GM12878 (cell line): ENCODE data around the gene NOS1AP. TPM values are rescaled to one million over a fixed set of nuclear protein-coding genes. Genes with fewer than 3 reads are reported as not detected.

Experiments used
- ATAC-seq: fragments of 200-7000 bp; cut with Tn5 transposase; 3 replicates; pipeline ENCODE4 v1.9.1; 2020; ENCODE audit warnings: mild to moderate bottlenecking, moderate library complexity
- BruUV-seq: library from RNA; stranded (reverse); fragments of 400-500 nt; replicated peaks from 2 replicates; lab custom pipeline; 2021; lab: Mats Ljungman, UMichigan
- CTCF ChIA-PET: fragments of 300-600 bp; sonication (Branson Sonifier 250); formaldehyde crosslinking; extraction: SDS; loops from one replicate; lab custom pipeline; 2021; ENCODE audit warnings: inconsistent platforms; lab: Yijun Ruan, JAX
- POLR2A ChIA-PET: fragments of 350-600 bp; formaldehyde crosslinking; extraction: SDS; loops from one replicate; lab custom pipeline; 2021; ENCODE audit warnings: inconsistent platforms; lab: Charles Lee
- RAD21 ChIA-PET: fragments of 300-600 bp; sonication (Branson Sonifier 250); formaldehyde crosslinking; loops from one replicate; lab custom pipeline; 2023; ENCODE audit warnings: antibody characterized with exemption; ENCODE audit not compliant: unreplicated experiment; lab: Charles Lee
- SMC1A ChIA-PET: fragments of 300-600 bp; sonication (Branson Sonifier 250); formaldehyde crosslinking; loops from one replicate; lab custom pipeline; 2023; ENCODE audit not compliant: unreplicated experiment, uncharacterized antibody; lab: Charles Lee
- DNase-seq: peaks from one replicate; pipeline ENCODE4 v3.0.0-alpha.2; 2011; ENCODE audit warnings: low read depth, low spot score
- FAIRE-seq: peaks from 3 replicates; lab custom pipeline; 2011; peaks lifted over from hg19 to GRCh38; lab: Jason Lieb, UNC
- H2AFZ ChIP-seq: 2 replicates; pipeline ENCODE4 v1.6.0; 2011; ENCODE audit warnings: low read depth, low read length, control low read depth; ENCODE audit not compliant: control insufficient read depth
- H3K27ac ChIP-seq: 2 replicates; pipeline ENCODE4 v1.5.1; 2011; ENCODE audit warnings: control low read depth; ENCODE audit not compliant: control insufficient read depth, insufficient read depth
- H3K27me3 ChIP-seq, 2 experiments: replicated peaks in 1 of 2; 2 replicates each; pipeline versions ENCODE4 v1.6.0 to v1.6.1; 2011; ENCODE audit warnings: low read length in 1 of 2; ENCODE audit not compliant: control insufficient read depth in 2 of 2, insufficient read depth in 2 of 2
- H3K36me3 ChIP-seq, 2 experiments: 2 replicates each; pipeline ENCODE4 v1.5.1; 2011; ENCODE audit warnings: low read length in 1 of 2; ENCODE audit not compliant: control insufficient read depth in 2 of 2, insufficient read depth in 2 of 2
- H3K4me1 ChIP-seq: 2 replicates; pipeline ENCODE4 v1.6.1; 2011; ENCODE audit warnings: mild to moderate bottlenecking, low read length, moderate library complexity, mixed read lengths; ENCODE audit not compliant: control insufficient read depth, insufficient read depth
- H3K4me2 ChIP-seq: 2 replicates; pipeline ENCODE4 v1.6.0; 2011; ENCODE audit warnings: control low read depth; ENCODE audit not compliant: control insufficient read depth, insufficient read depth
- H3K4me3 ChIP-seq: fragments of 200-600 bp; sonication (generic); 2 replicates; pipeline ENCODE4 v1.5.1; 2016
- H3K79me2 ChIP-seq: 2 replicates; pipeline ENCODE4 v1.6.0; 2011; ENCODE audit warnings: low read length; ENCODE audit not compliant: control insufficient read depth, insufficient read depth
- H3K9ac ChIP-seq: 2 replicates; pipeline ENCODE4 v1.8.0; 2011; ENCODE audit warnings: low read length, control low read depth, mixed read lengths; ENCODE audit not compliant: control insufficient read depth, insufficient read depth
- H3K9me3 ChIP-seq: replicated peaks from 3 replicates; pipeline ENCODE4 v1.5.1; 2011; ENCODE audit warnings: mild to moderate bottlenecking, low read length; ENCODE audit not compliant: control insufficient read depth, insufficient read depth
- H4K20me1 ChIP-seq: 2 replicates; pipeline ENCODE4 v1.6.0; 2011; ENCODE audit not compliant: control insufficient read depth, insufficient read depth
- CREM ChIP-seq: IDR thresholded peaks from 2 replicates; pipeline ENCODE4 v1.6.1; 2014; ENCODE audit warnings: antibody characterized with exemption, low read depth
- ETV6 ChIP-seq, 2 experiments: fragments of 450-650 bp in 1 of 2; IDR thresholded peaks in 1 of 2; conservative IDR thresholded peaks in 1 of 2; 2 replicates each; pipeline ENCODE4 v1.6.1; 2014; ENCODE audit warnings: antibody characterized with exemption in 1 of 2, borderline replicate concordance in 1 of 2, low read depth in 1 of 2, mild to moderate bottlenecking in 1 of 2, moderate library complexity in 1 of 2
- IRF5 ChIP-seq: fragments of 450-650 bp; IDR thresholded peaks from 2 replicates; pipeline ENCODE4 v1.6.1; 2017; ENCODE audit warnings: borderline replicate concordance
- NBN ChIP-seq: fragments of 450-650 bp; IDR thresholded peaks from 2 replicates; pipeline ENCODE4 v1.6.1; 2016
- PAX5 ChIP-seq: IDR thresholded peaks from 2 replicates; pipeline ENCODE4 v1.6.1; 2011; ENCODE audit warnings: low read depth, low read length, borderline replicate concordance
- RELB ChIP-seq: fragments of 450-650 bp; IDR thresholded peaks from 2 replicates; pipeline ENCODE4 v1.6.1; 2017; ENCODE audit warnings: low read depth, mild to moderate bottlenecking, moderate library complexity
- RUNX3 ChIP-seq: IDR thresholded peaks from 2 replicates; pipeline ENCODE4 v1.6.1; 2012; ENCODE audit warnings: low read length, inconsistent platforms
- SREBF2 ChIP-seq: IDR thresholded peaks from 2 replicates; pipeline ENCODE4 v1.6.1; 2012; ENCODE audit warnings: mild to moderate bottlenecking, low read length
- STAT1 ChIP-seq: fragments of 450-650 bp; conservative IDR thresholded peaks from 2 replicates; pipeline ENCODE4 v1.6.1; 2014; ENCODE audit warnings: antibody characterized with exemption, mild to moderate bottlenecking
- TBL1XR1 ChIP-seq: IDR thresholded peaks from 2 replicates; pipeline ENCODE4 v1.6.1; 2012; ENCODE audit warnings: low read depth, low read length, improper control_type of control experiment
- ZNF24 ChIP-seq: fragments of 450-650 bp; IDR thresholded peaks from 2 replicates; pipeline ENCODE4 v1.6.1; 2017; ENCODE audit warnings: antibody characterized with exemption, mild to moderate bottlenecking
- ZNF384 ChIP-seq: IDR thresholded peaks from 2 replicates; pipeline ENCODE4 v1.6.1; 2012; ENCODE audit warnings: low read depth, mild to moderate bottlenecking, low read length, improper control_type of control experiment, borderline replicate concordance
- WGBS: methylation state at CpG from one replicate; pipeline ENCODE4 v1.1.6; 2016; ENCODE audit warnings: low lambda C conversion rate; ENCODE audit not compliant: insufficient replicate concordance, insufficient coverage; ENCODE audit errors: missing lambda C conversion rate; 5-methylcytosine and 5-hydroxymethylcytosine counted together
- in situ Hi-C: fragments of 300-500 bp; cut with MboI; formaldehyde crosslinking; loops from 9 replicates; pipeline ENCODE4 v1.14.3; 2018; ENCODE audit warnings: mixed read lengths
- intact Hi-C: fragments of 100-400 bp; cut with micrococcal nuclease; formaldehyde crosslinking; loops from one replicate; pipeline ENCODE4 v1.14.2; 2022; ENCODE audit not compliant: unreplicated experiment
- polyA plus RNA-seq, 11 experiments: library from polyadenylated mRNA; depleted of rRNA in 4 of 11; unstranded in 6 of 11; stranded (reverse) in 5 of 11; fragments of >200 nt; fragmentation: Nextera tagmentation in 4 of 11; fragmentation: Illumina TruSeq in 1 of 11; extraction: Ambion mirVana in 4 of 11; extraction: Trizol in 1 of 11; gene quantifications; 1 replicate in 1 of 11; 2 replicates in 10 of 11; pipeline versions ENCODE4 v1.2.1 to v1.2.3, GENCODE V29; 2011 to 2016; ENCODE audit warnings: inconsistent platforms in 2 of 11, missing spikeins in 2 of 11, low read depth in 1 of 11
- total RNA-seq, 4 experiments: library from RNA; depleted of rRNA in 3 of 4; stranded (reverse); fragments of >200 nt in 3 of 4; fragmentation: Illumina TruSeq in 1 of 4; extraction: Trizol in 1 of 4; gene quantifications; 2 replicates each; pipeline versions ENCODE4 v1.2.1 to v1.2.3, GENCODE V29; 2013 to 2021
- TF ChIP-seq, protein P1 (sequence below): fragments of 450-650 bp; IDR thresholded peaks from 2 replicates; pipeline ENCODE4 v1.6.1; 2016; ENCODE audit warnings: mild to moderate bottlenecking
- TF ChIP-seq, protein P2 (sequence below): fragments of 450-650 bp; IDR thresholded peaks from 2 replicates; pipeline ENCODE4 v1.6.1; 2017; ENCODE audit warnings: mild to moderate bottlenecking, moderate library complexity

The NOS1AP gene
- total and polyA plus RNA-seq, 10 of the 15 experiments (the other 5 are each of a cell fraction or from before 2014, with no cell fraction given) = 0.03 to 0.15 TPM; not detected in 8

DNA sequence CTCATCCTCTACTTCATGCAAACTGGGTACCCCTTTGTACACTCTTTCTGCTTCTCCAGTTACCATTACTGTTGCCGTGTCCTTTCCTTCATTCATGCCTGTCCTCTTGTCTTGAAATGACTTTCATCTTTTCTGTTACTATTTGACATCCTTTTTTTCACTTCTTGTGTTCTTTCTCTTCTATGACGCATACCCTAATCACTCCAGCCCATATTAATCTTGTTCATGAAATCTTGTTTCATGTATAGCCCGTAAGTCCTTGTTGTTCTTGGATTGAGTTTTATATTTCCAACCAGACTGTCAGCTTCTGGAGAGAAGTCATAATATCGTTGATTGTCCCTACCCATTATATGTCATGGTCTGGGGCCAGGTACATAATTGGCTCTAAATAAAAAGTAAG is 126.1 kb downstream of the NOS1AP start:
- in situ Hi-C loops = no loop called here
- Histone ChIP-seq H3K79me2 (no peaks in the 10 kb centered on the region), H4K20me1 (no peaks in the 10 kb centered on the region), H3K4me1 (no peaks in the 10 kb centered on the region), H3K27me3 (no peaks in the 10 kb centered on the region; a peak in 2 of 4 replicates), H3K9me3 (no peaks in the 10 kb centered on the region), H2AFZ (no peak overlapping the region), H3K4me2 (no peak overlapping the region), H3K4me3 (no peak overlapping the region), H3K36me3 (no peaks in the 10 kb centered on the region), H3K27ac (no peak overlapping the region), H3K9ac (no peak overlapping the region)
- DNase-seq (no peak), ATAC-seq (no peak), FAIRE-seq (no peak)
- no TSS peak for BruUV-seq
- SMC1A ChIA-PET = no interaction called here
- POLR2A ChIA-PET = no interaction called here
- RAD21 ChIA-PET = no interaction called here
- 2% methylated on average over 4 of the region's 4 CpGs for whole genome bisulfite sequencing
- CTCF ChIA-PET = no interaction called here
- intact Hi-C loops = no loop called here
- no peak for TF ChIP-seq ZNF384
- TF ChIP-seq RUNX3 = no peak
- TF ChIP-seq IRF5 = no peak
- no peak for TF ChIP-seq ETV6 (conservative IDR thresholded peaks at IDR 0.05 in 1 of 2, IDR thresholded peaks at IDR 0.05 in 1 of 2; ENCODE audit: borderline replicate concordance in 1 of 2, low read depth in 1 of 2)
- TF ChIP-seq, protein P1, sequence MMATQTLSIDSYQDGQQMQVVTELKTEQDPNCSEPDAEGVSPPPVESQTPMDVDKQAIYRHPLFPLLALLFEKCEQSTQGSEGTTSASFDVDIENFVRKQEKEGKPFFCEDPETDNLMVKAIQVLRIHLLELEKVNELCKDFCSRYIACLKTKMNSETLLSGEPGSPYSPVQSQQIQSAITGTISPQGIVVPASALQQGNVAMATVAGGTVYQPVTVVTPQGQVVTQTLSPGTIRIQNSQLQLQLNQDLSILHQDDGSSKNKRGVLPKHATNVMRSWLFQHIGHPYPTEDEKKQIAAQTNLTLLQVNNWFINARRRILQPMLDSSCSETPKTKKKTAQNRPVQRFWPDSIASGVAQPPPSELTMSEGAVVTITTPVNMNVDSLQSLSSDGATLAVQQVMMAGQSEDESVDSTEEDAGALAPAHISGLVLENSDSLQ = no peak
- no peak for TF ChIP-seq RELB
- TF ChIP-seq SREBF2 = no peak
- TF ChIP-seq ZNF24 = no peak
- TF ChIP-seq, protein P2, sequence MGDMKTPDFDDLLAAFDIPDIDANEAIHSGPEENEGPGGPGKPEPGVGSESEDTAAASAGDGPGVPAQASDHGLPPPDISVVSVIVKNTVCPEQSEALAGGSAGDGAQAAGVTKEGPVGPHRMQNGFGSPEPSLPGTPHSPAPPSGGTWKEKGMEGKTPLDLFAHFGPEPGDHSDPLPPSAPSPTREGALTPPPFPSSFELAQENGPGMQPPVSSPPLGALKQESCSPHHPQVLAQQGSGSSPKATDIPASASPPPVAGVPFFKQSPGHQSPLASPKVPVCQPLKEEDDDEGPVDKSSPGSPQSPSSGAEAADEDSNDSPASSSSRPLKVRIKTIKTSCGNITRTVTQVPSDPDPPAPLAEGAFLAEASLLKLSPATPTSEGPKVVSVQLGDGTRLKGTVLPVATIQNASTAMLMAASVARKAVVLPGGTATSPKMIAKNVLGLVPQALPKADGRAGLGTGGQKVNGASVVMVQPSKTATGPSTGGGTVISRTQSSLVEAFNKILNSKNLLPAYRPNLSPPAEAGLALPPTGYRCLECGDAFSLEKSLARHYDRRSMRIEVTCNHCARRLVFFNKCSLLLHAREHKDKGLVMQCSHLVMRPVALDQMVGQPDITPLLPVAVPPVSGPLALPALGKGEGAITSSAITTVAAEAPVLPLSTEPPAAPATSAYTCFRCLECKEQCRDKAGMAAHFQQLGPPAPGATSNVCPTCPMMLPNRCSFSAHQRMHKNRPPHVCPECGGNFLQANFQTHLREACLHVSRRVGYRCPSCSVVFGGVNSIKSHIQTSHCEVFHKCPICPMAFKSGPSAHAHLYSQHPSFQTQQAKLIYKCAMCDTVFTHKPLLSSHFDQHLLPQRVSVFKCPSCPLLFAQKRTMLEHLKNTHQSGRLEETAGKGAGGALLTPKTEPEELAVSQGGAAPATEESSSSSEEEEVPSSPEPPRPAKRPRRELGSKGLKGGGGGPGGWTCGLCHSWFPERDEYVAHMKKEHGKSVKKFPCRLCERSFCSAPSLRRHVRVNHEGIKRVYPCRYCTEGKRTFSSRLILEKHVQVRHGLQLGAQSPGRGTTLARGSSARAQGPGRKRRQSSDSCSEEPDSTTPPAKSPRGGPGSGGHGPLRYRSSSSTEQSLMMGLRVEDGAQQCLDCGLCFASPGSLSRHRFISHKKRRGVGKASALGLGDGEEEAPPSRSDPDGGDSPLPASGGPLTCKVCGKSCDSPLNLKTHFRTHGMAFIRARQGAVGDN = no peak
- TF ChIP-seq PAX5 = no peak
- TF ChIP-seq NBN = no peak
- TF ChIP-seq CREM = no peak
- TF ChIP-seq STAT1 = no peak
- no peak for TF ChIP-seq TBL1XR1
